Psoas muscle (tissue), 8 donors: Measurements from ENCODE around the gene PRKN. TPM values are rescaled to one million over a fixed set of nuclear protein-coding genes. Genes with fewer than 3 reads are reported as not detected.

Source experiments
- ATAC-seq, 4 donors: fragments of 200-7000 bp; cut with Tn5 transposase; one replicate each; pipeline ENCODE4 v1.9.1; 2020; ENCODE audit warnings: moderate library complexity in 3 of 4, mild to moderate bottlenecking in 2 of 4
- DNase-seq, 2 donors: peaks; one replicate each; pipeline ENCODE4 v3.0.0-alpha.2; 2020
- H3K27ac ChIP-seq: fragments of 200-600 bp; one replicate; pipeline ENCODE4 v1.8.0; 2022
- H3K27me3 ChIP-seq, 3 donors: fragments of 200-600 bp in 1 of 3; one replicate each; pipeline versions ENCODE4 v1.6.1 to v1.8.0; 2013 to 2022; ENCODE audit warnings: low read length in 2 of 3, mild to moderate bottlenecking in 2 of 3, moderate library complexity in 1 of 3; ENCODE audit not compliant: insufficient read depth in 3 of 3
- H3K36me3 ChIP-seq, 2 donors: fragments of 200-600 bp in 1 of 2; one replicate each; pipeline versions ENCODE4 v1.6.1 to v1.8.0; 2013 to 2022; ENCODE audit warnings: low read depth in 1 of 2, mild to moderate bottlenecking in 1 of 2, moderate library complexity in 1 of 2; ENCODE audit not compliant: insufficient read depth in 1 of 2
- H3K4me1 ChIP-seq: fragments of 200-600 bp; one replicate; pipeline ENCODE4 v1.8.0; 2022
- H3K4me3 ChIP-seq: fragments of 200-600 bp; one replicate; pipeline ENCODE4 v1.8.0; 2022; ENCODE audit warnings: mild to moderate bottlenecking
- H3K9me3 ChIP-seq: fragments of 200-600 bp; one replicate; pipeline ENCODE4 v1.8.0; 2022
- CTCF ChIP-seq: fragments of 200-600 bp; IDR thresholded peaks from one replicate; pipeline ENCODE4 v1.8.0; 2022; ENCODE audit warnings: antibody characterized with exemption
- WGBS, 3 donors: extraction: QIAGEN DNeasy Blood & Tissue Kit; methylation state at CpG; one replicate each; pipeline versions ENCODE4 v1.1.6 to v1.1.7; 2013; 5-methylcytosine and 5-hydroxymethylcytosine counted together
- intact Hi-C, 2 donors: fragments of 100-400 bp; cut with DNase I; formaldehyde crosslinking; loops; one replicate each; pipeline versions ENCODE4 v1.11.0 to v1.14.2; 2022
- polyA plus RNA-seq, 3 donors: library from polyadenylated mRNA; stranded (reverse); fragments of 200-250 nt; gene quantifications; one replicate each; pipeline ENCODE4 v1.2.3, GENCODE V29; 2013
- total RNA-seq, 4 donors: library from RNA; stranded (reverse); fragmentation: NEBNext Ultra II Directional in 2 of 4; extraction: Animal tissue kit (Norgen Biotek cat#: 25700) in 2 of 4; gene quantifications; one replicate each; pipeline versions ENCODE4 v1.2.1 to v1.2.4, GENCODE V29; 2021 to 2023
- donor health status: healthy with polysubstance abuse.
- donor health status: DM: no; HTN: no; CAD: no; lungs with moderate emphysema.
- donor health status: Bipolar disorder and iron deficiency.
- donor health status: healthy.
- donor health status: DM: yes; HTN: yes; CAD: no.
- donor health status: DM: no; HTN: no; CAD: no.
- donor health status: DM: no; HTN: no; CAD: no.
- donor health status: DM: yes; HTN: yes; CAD: no.

Gene PRKN
- total and polyA plus RNA-seq, 7 donors, result 1.5 to 19.5 (median 11.7) TPM

- TF ChIP-seq CTCF, result no peak
- peaks cover 6% of the 10 kb centered on the region for H3K4me1 ChIP-seq
- intact Hi-C loops, result no loop called here
- WGBS, 3 donors, result 65 to 73% (median 67%) methylated on average over 2 of the region's 2 CpGs
- no peak for DNase-seq
- H3K36me3 ChIP-seq, result no peaks in the 10 kb centered on the region
- H3K27me3 ChIP-seq, result no peaks in the 10 kb centered on the region
- ATAC-seq, result no peak
- H3K9me3 ChIP-seq, result no peaks in the 10 kb centered on the region
- no peak overlapping the region for H3K27ac ChIP-seq
- H3K4me3 ChIP-seq, result no peak overlapping the region
Observed at GRCh38 chr6:161919691-161920090, 807.9 kb downstream of the PRKN start.

- WGBS, 3 donors, result 84 to 88% (median 85%) methylated on average over 15 of the region's 15 CpGs
- H3K4me3 ChIP-seq, result no peak overlapping the region
- H3K27ac ChIP-seq, result no peak overlapping the region
- TF ChIP-seq CTCF, result no peak
- intact Hi-C loops, result no loop called here
- no peaks in the 10 kb centered on the region for H3K27me3 ChIP-seq
- no peak for DNase-seq
- no peaks in the 10 kb centered on the region for H3K9me3 ChIP-seq
- no peak for ATAC-seq
- H3K4me1 ChIP-seq, result peaks cover 6% of the 10 kb centered on the region
- H3K36me3 ChIP-seq, result no peaks in the 10 kb centered on the region
Observed at GRCh38 chr6:161918628-161919205, 808.8 kb downstream of the PRKN start.

GRCh38 chr6:161918109-161918531, 809.4 kb downstream of the PRKN start:
- ATAC-seq, result no peak
- no peak for DNase-seq
- H3K9me3 ChIP-seq, result no peaks in the 10 kb centered on the region
- no peaks in the 10 kb centered on the region for H3K27me3 ChIP-seq
- no peak for TF ChIP-seq CTCF
- 86 to 95% (median 92%) methylated on average over 6 of the region's 6 CpGs for WGBS, 3 donors
- peaks cover 6% of the 10 kb centered on the region for H3K4me1 ChIP-seq
- H3K27ac ChIP-seq, result no peak overlapping the region
- H3K4me3 ChIP-seq, result no peak overlapping the region
- H3K36me3 ChIP-seq, result no peaks in the 10 kb centered on the region
- intact Hi-C loops, result no loop called here

GRCh38 chr6:161917645-161918044, 809.9 kb downstream of the PRKN start:
- intact Hi-C loops, result no loop called here
- Histone ChIP-seq H3K9me3 (no peaks in the 10 kb centered on the region), H3K27me3 (no peaks in the 10 kb centered on the region), H3K4me1 (peaks cover 4% of the 10 kb centered on the region), H3K4me3 (no peak overlapping the region), H3K36me3 (no peaks in the 10 kb centered on the region), H3K27ac (no peak overlapping the region)
- 69 to 72% (median 70%) methylated on average over 4 of the region's 4 CpGs for WGBS, 3 donors
- no peak for TF ChIP-seq CTCF
- DNase-seq, result no peak
- no peak for ATAC-seq

GRCh38 chr6:161915456-161915964, 812.1 kb downstream of the PRKN start:
- Histone ChIP-seq H3K27me3 (no peaks in the 10 kb centered on the region), H3K4me1 (no peaks in the 10 kb centered on the region), H3K27ac (no peak overlapping the region), H3K36me3 (no peaks in the 10 kb centered on the region), H3K9me3 (no peaks in the 10 kb centered on the region), H3K4me3 (no peak overlapping the region)
- 84 to 88% (median 87%) methylated on average over 4 of the region's 4 CpGs for WGBS, 3 donors
- no peak for ATAC-seq
- no peak for DNase-seq
- TF ChIP-seq CTCF, result no peak
- intact Hi-C loops, result no loop called here
